DMS79 (cell line): Measurements from ENCODE around the gene ZDHHC8.

Source experiments
- DNase-seq: peaks from one replicate; lab custom pipeline; 2025; lab: John Stamatoyannopoulos, UW

ZDHHC8 gene

DNA sequence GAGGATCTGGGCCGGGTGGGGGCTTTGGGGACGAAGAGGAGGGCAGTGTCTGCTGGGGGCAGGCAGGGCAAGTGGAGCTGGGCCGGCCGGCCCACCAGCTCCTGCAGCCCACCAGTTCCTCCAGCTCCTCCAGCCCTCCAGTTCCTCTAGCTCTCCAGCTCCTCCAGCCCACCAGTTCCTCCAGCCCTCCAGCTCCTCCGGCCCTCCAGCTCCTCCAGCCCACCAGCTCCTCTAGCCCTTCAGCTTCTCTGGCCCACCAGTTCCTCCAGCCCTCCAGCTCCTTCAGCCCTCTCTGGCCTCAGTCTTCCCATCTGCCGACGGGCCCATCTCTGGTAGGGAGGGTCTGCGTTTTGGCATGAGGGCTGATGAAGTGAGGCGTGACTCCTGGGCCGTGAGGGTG, 28.4 kb downstream of the ZDHHC8 start:
- no peak for DNase-seq

DNA sequence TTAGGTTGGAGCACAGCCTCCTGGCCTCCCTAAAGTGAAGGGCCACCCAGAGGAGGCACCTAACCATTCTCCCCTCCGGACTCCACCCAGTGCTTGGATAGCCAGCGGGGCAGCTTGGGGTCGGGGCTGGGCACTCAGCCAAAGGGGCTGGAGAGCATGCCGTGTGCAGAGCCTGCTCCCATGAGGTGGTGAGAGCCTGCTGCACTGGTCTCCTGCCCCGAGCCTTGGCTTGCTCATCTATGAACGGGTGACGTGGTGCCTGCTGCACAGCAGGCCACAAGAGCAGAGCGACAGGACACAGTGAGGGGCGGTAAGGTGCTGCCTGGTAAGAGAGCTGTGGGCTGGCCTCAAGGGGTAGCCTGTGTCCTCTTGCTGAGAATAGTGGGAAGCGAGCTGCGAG, 33.3 kb downstream of the ZDHHC8 start:
- no peak for DNase-seq

DNA sequence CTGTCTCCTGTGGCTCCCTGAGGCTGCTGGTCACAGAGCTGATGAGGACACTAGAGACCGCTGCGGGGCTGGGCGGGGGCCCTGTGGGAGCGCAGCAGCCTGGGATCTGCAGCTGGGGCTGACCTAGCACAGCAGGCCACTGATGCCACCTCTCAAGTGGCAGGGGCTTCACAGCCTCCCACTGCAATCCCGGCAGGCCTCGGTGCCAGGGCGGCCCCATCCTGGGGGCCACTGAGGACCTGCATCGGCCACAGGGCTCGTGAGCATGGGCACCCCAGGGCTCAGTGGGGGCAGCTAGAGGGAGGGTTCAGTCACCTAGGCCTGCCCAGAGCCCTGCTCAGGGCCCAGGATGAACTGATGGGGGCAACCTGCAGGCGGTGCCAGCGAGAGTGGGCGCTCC, 33.8 kb downstream of the ZDHHC8 start:
- no peak for DNase-seq

DNA sequence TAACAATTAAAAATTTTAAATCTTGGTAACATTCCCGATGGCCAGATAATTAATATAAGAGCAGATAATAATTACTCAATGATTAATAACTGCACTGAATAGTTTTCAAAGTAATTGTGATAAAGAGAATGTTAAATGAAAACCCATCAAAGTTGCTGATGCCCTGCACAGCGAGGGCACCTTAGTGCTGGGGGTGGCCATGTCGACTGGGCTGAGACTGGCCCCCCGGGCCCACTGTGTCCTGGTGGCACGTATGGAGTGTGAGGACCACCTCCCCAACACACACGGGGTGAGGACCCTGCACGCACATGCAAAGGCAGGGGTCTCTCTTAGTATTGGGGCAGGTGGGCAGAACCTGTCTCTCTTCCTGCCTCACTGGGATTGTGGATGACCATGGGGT, 34.3 kb downstream of the ZDHHC8 start:
- DNase-seq, result no peak

DNA sequence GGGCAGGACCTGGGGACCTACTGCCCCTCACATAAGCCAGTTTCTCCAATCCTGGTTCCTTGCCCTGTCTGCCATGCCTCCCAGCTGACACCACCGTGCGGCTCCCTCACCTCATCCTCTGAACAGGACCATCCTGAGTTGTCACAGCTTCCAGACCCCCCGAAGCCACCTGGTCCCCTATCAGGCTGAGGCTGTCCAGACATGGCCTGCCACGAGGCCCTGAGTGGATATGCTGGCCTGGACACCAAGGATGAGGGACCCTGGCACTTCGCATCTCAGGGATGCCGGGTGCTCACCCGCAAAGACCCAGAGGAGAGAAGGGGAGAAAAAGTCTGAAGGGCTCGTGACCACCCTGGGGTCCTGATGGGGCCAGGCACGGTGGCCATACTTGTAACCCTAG, 35.1 kb downstream of the ZDHHC8 start:
- no peak for DNase-seq

DNA sequence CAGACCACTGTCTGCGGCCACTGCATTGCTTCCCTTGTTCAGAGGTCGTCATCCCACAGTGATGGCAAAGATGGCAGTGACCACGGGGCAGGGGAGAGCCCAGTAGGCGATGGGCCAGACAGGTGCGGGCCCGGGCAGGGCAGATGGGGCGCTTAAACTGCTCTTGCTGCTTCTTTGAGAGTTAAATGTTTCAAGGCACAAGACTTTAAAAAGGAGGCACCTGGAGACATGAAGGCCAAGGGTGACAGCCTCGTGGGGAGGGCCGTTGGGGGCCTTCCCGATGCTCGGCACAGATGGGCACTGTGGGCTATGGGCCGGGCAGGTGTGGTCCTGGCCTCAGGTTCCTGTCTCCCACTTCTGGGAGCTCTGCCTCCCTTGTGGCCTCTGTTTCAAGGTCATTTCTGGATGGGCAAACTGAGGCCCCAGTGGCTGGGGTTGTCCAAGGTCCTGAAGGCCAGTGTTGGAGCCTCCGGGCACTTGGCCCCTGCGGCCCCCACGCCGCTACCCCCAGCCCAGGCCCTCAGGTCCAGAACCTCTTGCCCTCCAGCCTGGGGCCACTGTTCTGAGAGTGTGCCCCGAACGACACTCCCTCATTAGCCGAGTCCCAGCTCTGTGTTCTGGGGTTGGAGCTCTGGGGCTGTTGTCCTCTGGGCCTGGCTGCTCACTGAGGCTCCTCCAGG, 36.2 kb downstream of the ZDHHC8 start:
- DNase-seq, result no peak

DNA sequence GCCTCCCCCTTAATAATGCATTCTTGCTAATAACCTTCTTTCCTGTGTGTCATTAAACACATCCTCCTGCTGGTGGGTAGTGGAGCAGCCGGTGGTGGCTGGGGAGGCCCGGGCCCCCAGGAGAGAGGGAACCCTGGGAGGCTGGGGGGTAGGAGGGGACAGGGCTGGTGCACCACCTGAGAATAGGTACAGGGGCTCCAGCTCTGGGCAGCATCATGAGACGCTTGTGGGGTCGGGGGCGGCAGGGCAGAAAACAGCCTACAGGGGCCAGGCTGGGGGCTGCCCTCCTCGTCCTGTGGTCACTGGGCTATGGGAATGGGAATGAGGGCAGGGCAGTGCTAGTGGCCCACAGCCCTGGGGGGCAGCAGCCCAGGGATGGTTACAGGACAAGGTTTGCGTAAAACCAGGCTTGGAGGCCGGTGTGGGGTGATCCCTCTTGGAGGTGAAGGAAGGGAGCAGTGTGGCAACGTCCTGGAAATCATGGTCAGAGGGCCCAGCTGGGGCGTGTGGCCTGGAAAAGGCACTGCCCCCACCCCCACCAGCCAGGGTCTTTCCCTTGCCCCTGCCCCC, 37.7 kb downstream of the ZDHHC8 start:
- no peak for DNase-seq

DNA sequence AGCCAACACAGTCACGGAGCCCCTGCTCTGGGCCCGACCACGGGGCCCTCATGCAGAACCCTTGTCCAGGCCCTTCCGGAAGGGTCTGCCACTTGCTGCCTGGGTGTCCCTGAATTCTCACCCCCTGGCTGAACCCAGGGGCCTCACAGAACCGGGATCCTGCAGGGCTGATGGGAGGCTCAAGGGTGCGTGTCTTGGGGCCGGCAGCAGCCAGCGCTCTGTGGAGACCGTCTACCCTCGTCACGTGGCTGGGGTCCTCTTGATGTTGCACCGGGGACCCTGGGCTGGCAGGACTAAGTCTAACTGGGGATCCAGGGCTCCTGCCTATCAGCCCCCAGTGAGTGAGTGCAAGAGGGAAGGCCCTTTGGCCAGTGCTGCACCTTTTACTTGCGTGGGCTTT, 38.6 kb downstream of the ZDHHC8 start:
- no peak for DNase-seq

DNA sequence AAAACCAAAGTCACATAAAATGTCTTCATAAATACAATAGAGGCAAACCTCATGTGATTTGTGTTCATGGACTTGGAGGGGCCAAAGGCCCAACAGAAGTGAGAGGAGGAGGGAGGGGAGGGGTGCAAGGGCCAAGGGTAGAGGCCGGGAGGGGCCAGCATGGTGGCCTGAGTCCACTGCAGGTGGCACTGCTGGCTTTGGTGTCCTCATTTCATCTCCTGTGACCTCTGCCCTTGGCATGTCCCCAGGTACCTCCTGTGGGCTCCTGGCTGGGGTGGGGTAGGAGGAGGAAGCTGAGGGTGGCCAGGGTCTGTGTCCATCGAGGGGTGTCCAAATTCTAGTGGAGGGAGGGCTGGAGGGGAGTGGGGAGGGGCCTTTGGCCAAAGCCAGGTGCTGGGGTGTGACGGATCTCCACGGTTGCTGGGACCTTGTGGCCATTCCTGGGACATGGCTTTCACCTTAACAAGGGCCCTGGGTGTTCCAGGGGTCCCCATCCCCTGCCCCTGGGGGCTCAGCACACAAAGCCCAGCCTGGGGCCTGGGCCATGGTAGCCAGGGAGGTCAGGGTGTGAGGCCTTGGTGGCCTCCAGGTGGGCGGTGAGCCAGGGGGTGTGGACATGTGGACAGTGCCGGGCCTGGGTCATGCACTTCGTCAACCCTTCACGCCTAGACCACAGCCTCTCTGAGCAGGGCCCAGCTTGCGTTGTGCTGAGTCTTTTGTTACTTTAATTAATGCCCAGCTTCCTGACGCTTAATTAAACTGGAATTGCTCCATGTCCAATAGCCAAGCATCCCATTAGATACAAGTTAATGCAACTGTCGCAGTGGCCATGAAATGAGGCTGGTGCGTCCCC, 39.9 kb downstream of the ZDHHC8 start:
- no peak for DNase-seq

DNA sequence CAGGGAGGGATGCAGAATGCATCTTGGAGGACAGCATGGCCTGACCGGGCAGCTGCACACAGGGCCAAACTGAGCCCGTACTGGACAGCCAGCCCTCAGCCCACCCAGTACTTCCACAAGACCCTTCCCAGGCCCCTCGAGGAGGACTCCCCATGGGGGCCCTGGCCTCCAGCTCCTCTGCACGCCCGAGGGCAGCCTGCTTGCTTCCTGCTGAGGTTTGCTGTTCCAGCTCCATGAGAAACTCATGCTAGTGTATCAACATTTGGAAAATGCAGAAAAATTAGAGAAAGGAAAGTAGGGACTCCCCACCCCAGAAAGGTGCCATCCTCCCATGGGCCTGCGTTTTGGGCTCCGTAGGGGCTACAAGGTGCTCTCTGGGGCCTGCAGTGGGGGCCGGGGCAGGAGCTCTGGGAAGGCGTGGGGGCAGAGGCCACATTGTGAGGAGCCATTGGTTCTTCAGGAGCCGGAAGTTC, 40.6 kb downstream of the ZDHHC8 start:
- DNase-seq, result no peak

DNA sequence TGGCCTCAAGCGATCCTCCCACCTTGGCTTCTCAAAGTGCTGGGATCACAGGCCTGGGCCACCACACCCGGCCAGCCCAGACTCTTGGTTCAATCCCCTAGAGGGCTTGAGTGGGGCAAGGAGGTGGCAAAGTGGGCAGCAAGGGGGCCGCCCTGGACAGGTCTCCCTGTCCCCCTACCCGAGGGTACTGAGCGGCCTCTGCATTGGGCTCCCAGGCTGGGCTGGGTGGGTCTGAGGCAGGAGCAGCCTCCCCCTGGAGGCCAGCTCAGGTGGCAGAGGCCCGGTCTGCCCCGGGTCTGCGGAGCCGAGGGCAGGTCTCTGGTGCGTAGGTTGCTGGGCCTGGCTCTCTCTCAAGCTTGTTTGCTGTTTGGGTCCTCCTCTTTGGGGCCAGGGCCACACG, 41.6 kb downstream of the ZDHHC8 start:
- DNase-seq, result no peak

DNA sequence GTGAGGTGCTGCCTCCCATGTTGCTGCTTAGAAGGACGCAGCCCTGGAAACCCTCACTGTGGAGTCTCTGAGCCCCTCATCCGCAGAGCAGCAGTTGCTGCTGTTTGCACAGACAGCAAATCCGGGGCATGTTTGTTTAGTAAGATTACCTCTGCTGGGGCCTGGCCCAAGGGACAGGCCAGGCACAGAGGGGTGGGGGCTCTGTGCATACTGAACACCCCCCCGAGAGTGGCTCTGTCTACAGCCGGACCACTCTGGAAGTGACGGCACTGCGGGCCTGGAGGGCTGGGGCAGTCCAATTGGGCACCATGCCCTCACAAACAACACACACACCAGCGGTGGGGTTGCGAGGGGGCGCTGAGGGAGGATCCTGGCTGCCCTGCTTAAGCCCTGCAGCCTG, 42.2 kb downstream of the ZDHHC8 start:
- DNase-seq, result no peak

DNA sequence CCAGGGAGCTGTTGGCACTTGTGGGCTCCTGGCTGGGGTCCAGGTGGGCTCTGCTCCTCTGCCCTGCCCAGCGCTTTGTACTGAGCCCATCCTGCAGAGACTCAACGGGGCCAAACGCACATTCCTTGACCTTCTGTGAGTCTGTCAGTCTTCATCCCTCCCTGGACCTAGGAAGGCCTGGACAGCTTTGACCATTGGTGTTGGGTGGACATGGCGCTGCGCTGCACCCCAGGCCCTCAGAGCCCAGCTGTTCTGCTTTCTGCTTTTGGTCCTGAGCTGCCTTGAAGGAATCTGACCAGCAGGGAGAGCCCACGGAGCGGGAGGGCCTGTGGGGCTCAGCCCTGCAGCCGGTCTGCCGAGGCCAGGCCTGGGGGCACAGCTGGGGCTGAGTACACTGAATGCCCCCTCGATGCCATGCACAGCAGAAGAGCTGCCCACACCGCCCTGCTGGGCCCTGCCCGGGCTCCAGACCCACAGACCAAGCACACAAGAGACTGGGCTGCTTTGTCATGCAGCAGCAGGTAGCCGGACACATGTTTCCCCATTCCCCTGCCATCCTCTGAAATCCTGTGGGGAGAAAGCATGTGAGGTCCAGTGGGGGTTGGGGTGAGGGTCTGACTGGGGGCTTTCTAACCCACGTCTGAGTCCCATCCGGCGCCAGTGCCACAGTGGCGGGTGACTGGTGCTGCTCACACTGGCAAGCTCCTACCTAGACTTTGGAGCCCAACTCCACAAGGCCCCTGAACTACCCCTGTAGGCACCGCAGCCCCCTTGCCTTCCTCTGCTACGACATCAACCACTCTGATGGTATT, 43.4 kb downstream of the ZDHHC8 start:
- DNase-seq, result no peak

DNA sequence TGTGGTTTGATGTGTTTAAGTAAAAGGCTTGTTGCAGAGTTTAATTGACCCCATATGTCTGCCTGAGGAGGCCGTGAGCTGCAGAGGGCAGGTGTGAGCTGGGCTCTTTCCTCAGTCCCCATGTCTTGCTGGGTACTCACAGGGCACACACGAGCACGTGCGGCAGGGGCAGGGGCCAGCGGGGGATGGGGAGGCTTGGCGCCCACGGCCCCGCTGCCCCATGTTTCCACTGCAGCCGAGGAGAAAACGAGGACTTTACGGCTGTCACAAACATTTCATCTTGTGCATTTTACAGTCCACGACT, 43.9 kb downstream of the ZDHHC8 start:
- no peak for DNase-seq

DNA sequence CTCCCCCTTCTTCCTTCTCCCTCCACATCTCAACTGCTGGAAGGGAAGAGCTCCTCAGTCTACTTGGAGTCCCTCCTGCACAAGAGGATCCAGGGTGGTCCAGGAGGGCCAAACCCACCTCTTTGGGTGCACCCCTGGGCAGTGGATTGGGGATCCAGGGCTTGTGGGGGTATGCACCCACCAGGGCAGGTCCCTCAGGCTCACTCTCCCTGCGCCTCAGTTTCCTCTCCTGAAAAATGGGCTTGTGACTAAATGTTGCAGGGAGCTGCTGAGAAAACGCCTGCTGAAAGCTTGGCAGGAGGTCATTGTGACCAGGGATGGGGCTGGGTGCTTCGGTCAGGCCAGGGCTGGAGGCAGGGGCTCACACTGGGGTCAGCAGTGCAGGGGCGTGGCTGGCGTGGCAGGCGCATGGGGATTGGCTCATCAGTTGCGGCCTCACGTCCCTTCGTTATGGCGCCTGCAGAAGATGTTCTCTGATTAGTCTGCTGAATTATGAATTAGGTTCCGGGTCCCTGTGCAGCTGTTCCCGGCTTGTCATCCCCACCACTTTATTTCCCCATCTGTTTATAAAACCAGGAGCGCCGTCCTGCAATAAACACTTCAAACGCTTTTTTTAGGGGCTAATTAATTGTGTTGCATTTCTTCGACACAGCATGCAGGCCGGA, 44.9 kb downstream of the ZDHHC8 start:
- no peak for DNase-seq

DNA sequence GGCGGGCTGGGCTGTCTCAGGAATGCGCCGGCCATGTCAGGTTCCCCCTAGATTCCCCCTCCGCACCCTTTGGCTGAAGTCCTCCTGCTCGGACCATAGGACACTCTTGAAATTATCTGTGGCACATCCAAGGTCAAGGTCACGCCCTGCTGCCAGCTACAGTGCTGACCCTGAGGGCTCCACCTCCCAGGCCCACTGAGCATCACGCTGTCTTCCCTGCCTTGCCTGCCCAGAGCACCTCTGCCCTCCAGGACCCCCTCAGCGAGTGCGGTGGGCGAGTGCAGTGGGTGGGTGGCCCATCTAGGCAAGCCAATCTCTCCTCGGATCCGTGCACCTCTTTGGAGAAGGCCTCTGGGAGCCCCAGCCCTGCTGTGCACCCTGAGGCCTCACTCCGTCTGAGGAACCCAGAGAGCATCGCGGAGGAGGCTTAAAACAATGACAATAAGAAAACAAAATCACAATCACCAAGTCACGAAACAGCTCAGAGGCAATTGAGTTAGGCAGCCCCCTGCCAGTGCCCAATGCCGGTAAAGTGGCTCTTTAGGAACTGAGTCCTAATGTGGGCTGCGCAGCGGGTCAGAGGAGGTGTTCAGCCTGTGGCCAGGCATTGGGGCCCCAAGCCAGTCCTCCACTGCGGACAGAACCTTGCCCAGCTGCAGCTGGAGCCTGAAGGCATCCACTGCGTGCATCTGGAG, 45.8 kb downstream of the ZDHHC8 start:
- DNase-seq, result no peak

DNA sequence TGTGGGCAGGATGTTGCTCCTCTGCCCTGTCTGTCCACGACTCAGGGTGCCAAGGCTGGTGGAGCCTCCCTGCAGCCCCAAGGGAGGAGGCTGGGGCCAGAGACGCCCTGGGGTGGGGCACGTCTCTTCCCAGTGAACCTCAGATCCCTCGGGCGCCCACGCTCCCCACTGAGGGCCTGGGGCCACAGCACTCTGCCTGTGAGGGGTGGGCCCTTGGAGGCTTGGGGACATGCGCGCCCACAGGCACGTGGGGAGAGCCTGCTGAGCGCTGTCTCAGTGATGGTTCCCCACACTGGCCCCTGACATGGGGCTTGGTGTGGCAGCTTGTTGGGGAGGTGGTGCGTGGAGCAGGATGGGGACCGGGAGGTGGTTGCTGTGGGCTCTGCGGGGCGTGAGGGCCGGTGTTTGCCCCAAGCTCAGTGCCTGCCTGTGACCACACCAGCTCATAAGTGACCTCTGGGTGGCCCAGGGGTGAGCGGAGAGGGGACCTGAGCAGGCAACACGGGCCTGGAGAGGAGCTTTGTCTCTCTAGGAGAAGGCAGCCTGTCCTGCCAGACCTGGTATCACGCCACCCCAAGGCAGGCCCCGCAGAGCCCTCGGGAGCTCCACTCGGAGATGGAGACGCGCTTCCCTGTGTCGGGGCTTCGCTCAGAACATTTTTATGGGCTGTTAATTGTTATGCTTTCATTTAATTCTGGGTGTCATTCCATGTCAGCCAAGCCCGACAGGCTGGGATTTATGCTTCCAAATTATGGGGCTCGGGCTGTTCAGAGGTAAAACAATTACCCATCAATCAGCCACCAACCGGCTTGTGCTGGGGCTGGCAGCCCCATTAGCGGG, 46.7 kb downstream of the ZDHHC8 start:
- DNase-seq, result no peak

DNA sequence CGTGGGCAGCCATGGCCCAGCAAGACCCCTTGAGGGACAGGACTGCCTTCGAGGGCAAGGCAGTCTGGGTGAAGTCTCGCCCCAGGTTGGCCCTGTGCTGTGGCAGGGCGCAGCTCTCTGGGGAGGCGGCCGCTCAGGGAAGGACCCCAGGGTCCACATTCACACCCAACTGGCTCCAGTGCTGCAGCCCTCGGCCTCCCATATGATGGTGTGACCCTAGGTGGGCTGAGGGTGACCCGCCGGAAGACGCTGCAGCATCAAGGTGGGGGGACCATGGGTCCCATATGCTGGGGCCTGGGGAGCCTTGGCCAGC, 47.3 kb downstream of the ZDHHC8 start:
- no peak for DNase-seq

DNA sequence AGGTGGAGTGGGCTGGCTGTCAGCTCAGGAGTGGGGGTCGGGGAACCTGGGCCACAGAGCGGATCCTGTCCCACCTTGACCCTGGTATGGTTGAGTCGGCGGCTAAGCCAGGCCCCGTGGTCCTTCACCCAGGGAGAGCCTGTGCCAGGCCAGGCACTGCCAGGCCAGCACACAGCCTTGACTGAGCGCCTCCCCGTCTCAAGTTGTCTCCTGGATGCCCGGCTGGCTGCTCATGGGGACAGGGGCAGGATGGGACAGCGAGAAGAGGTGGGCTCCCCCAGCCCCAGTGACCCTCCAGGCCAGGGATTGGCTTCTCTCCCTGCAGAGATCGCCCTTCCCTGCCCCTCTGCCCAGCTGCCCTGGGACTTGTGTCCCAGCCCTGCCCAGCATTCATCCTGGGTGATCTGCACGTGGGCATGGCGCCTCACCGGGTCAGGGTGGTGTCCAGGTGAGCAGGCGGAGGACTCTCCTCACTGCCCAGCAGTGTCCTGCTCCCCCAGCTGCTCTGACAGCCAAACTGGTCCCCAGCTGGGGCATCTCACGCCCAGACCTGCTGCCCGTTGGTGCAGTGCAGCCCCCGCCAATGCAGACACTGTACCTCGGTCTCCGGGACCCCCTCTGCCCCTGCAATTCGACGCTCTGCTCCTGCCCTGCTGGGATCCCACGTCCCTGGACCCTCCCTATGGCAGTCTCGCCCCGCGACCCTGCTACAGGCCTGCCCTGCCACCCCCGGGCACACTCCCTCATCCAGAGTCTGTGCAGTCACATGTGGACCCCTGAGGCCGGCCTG, 48.0 kb downstream of the ZDHHC8 start:
- no peak for DNase-seq

DNA sequence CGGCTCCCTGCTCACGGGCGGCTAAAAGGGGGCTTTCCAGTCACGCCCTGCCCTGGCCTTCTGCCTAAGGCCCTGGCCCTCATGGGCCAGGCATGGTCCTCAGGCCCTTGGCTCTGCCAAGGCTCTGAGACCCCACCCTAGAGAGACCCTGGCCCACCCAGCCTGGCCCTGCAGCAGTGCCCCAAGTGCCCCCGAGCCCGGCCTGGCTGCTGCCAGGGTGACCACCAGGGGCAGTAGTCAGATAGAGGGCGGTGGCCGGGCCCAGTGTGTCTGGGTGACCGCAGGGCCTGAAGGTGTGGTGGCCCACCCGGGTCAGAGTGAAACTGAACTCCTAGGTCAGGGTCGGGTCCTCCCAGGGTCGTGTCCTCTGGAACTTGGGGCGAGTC, 48.6 kb downstream of the ZDHHC8 start:
- DNase-seq, result no peak
